IMR-90 (cell line): Measurements from ENCODE around the gene LRRC66. TPM values are rescaled to one million over a fixed set of nuclear protein-coding genes. Genes with fewer than 3 reads are reported as not detected.

Experiments used
- ATAC-seq: fragments of 200-7000 bp; cut with Tn5 transposase; 2 replicates; pipeline ENCODE4 v1.9.1; 2020; ENCODE audit warnings: low read depth, mild to moderate bottlenecking, moderate library complexity
- BruUV-seq: library from RNA; stranded (reverse); fragments of 400-500 nt; replicated peaks from 2 replicates; lab custom pipeline; 2021; lab: Mats Ljungman, UMichigan
- CTCF ChIA-PET: fragments of 300-600 bp; formaldehyde crosslinking; extraction: SDS; loops from one replicate; lab custom pipeline; 2021; ENCODE audit warnings: antibody characterized with exemption; lab: Yijun Ruan, JAX
- POLR2A ChIA-PET: fragments of 300-600 bp; sonication (Branson Sonifier 250); formaldehyde crosslinking; loops from one replicate; lab custom pipeline; 2022; ENCODE audit warnings: antibody characterized with exemption; ENCODE audit not compliant: unreplicated experiment; lab: Charles Lee
- DNase-seq: peaks from one replicate; pipeline ENCODE4 v3.0.0; 2013
- H2AFZ ChIP-seq: replicated peaks from 2 replicates; pipeline ENCODE3; 2013; ENCODE audit warnings: low read length, mild to moderate bottlenecking; ENCODE audit not compliant: poor library complexity
- H2AK5ac ChIP-seq: 2 replicates; pipeline ENCODE4 v1.6.1; 2013; ENCODE audit warnings: low read depth, low read length, inconsistent platforms
- H2AK9ac ChIP-seq: replicated peaks from 2 replicates; pipeline ENCODE3; 2013; ENCODE audit warnings: mild to moderate bottlenecking, low read depth, low read length, moderate library complexity; ENCODE audit not compliant: poor library complexity
- H2BK120ac ChIP-seq: 2 replicates; pipeline ENCODE4 v1.6.1; 2013; ENCODE audit warnings: low read depth, low read length, inconsistent platforms
- H2BK15ac ChIP-seq: 3 replicates; pipeline ENCODE4 v1.6.1; 2013; ENCODE audit warnings: low read depth, low read length, inconsistent platforms
- H2BK20ac ChIP-seq: 2 replicates; pipeline ENCODE4 v1.6.1; 2013; ENCODE audit warnings: low read depth, mild to moderate bottlenecking, inconsistent platforms, low read length, moderate library complexity
- H2BK5ac ChIP-seq: 2 replicates; pipeline ENCODE4 v1.6.1; 2013; ENCODE audit warnings: mild to moderate bottlenecking, low read depth, low read length, inconsistent platforms; ENCODE audit not compliant: poor library complexity, severe bottlenecking
- H3K14ac ChIP-seq: replicated peaks from 2 replicates; pipeline ENCODE4 v1.6.1; 2013; ENCODE audit warnings: low read depth, low read length, inconsistent platforms
- H3K18ac ChIP-seq: 2 replicates; pipeline ENCODE4 v1.6.1; 2013; ENCODE audit warnings: low read depth, low read length, control low read depth
- H3K23ac ChIP-seq: 2 replicates; pipeline ENCODE4 v1.6.1; 2013; ENCODE audit warnings: low read depth, low read length, inconsistent platforms
- H3K27ac ChIP-seq: 2 replicates; pipeline ENCODE4 v1.5.1; 2013; ENCODE audit warnings: mild to moderate bottlenecking, control low read depth, low read length; ENCODE audit not compliant: insufficient read depth
- H3K27me3 ChIP-seq: 2 replicates; pipeline ENCODE4 v1.6.1; 2013; ENCODE audit warnings: low read length; ENCODE audit not compliant: control insufficient read depth, insufficient read depth
- H3K36me3 ChIP-seq: 2 replicates; pipeline ENCODE4 v1.6.1; 2013; ENCODE audit warnings: low read length, mixed read lengths; ENCODE audit not compliant: control insufficient read depth, insufficient read depth
- H3K4ac ChIP-seq: 2 replicates; pipeline ENCODE4 v1.6.1; 2013; ENCODE audit warnings: low read depth, low read length, inconsistent platforms
- H3K4me1 ChIP-seq: 2 replicates; pipeline ENCODE4 v1.6.1; 2013; ENCODE audit warnings: low read length, mixed read lengths; ENCODE audit not compliant: control insufficient read depth, insufficient read depth
- H3K4me2 ChIP-seq: 2 replicates; pipeline ENCODE4 v1.6.1; 2013; ENCODE audit warnings: low read depth, mild to moderate bottlenecking, control low read depth, low read length, moderate library complexity
- H3K4me3 ChIP-seq: 2 replicates; pipeline ENCODE4 v1.5.1; 2013; ENCODE audit warnings: low read depth, mild to moderate bottlenecking, control low read depth, low read length, moderate library complexity; ENCODE audit not compliant: insufficient read depth
- H3K56ac ChIP-seq: 2 replicates; pipeline ENCODE4 v1.6.1; 2013; ENCODE audit warnings: low read length, inconsistent platforms; ENCODE audit not compliant: insufficient read depth; ENCODE audit errors: extremely low read depth
- H3K79me1 ChIP-seq, 2 experiments: 2 replicates each; pipeline ENCODE4 v1.6.1; 2013; ENCODE audit warnings: low read length in 2 of 2, inconsistent platforms in 1 of 2, low read depth in 1 of 2
- H3K9ac ChIP-seq: 2 replicates; pipeline ENCODE4 v1.6.1; 2013; ENCODE audit warnings: low read depth, low read length, control low read depth
- H3K9me1 ChIP-seq: 2 replicates; pipeline ENCODE4 v1.6.1; 2013; ENCODE audit warnings: low read length, inconsistent platforms; ENCODE audit not compliant: insufficient read depth
- H3K9me3 ChIP-seq: 2 replicates; pipeline ENCODE4 v1.6.1; 2013; ENCODE audit warnings: low read length; ENCODE audit not compliant: control insufficient read depth, insufficient read depth
- H4K20me1 ChIP-seq: 2 replicates; pipeline ENCODE4 v1.6.1; 2013; ENCODE audit warnings: low read length, inconsistent platforms; ENCODE audit not compliant: insufficient read depth
- H4K5ac ChIP-seq: 2 replicates; pipeline ENCODE4 v1.6.1; 2013; ENCODE audit warnings: mild to moderate bottlenecking, low read depth, low read length, control low read depth
- H4K8ac ChIP-seq, 2 experiments: 2 replicates each; pipeline ENCODE4 v1.6.1; 2013; ENCODE audit warnings: low read depth in 2 of 2, low read length in 2 of 2, control low read depth in 1 of 2, inconsistent platforms in 1 of 2
- H4K91ac ChIP-seq: 2 replicates; pipeline ENCODE4 v1.6.1; 2013; ENCODE audit warnings: low read depth, low read length, inconsistent platforms; ENCODE audit not compliant: insufficient read depth
- BHLHE40 ChIP-seq: fragments of 150-350 bp; IDR thresholded peaks from 2 replicates; pipeline ENCODE4 v1.6.1; 2016; ENCODE audit warnings: mild to moderate bottlenecking, low read depth, low read length
- CEBPB ChIP-seq: IDR thresholded peaks from 2 replicates; pipeline ENCODE4 v1.6.1; 2012; ENCODE audit warnings: low read depth, low read length, improper control_type of control experiment
- CHD1 ChIP-seq: IDR thresholded peaks from 2 replicates; pipeline ENCODE4 v1.6.1; 2012; ENCODE audit warnings: low read depth, low read length, improper control_type of control experiment
- CTCF ChIP-seq: conservative IDR thresholded peaks from 2 replicates; pipeline ENCODE4 v1.5.1; 2012; ENCODE audit warnings: mild to moderate bottlenecking, low read depth, low read length, improper control_type of control experiment
- FOS ChIP-seq: fragments of 150-350 bp; IDR thresholded peaks from 2 replicates; pipeline ENCODE4 v1.6.1; 2016; ENCODE audit warnings: low read depth, low read length
- MAFK ChIP-seq: IDR thresholded peaks from 2 replicates; pipeline ENCODE4 v1.6.1; 2012; ENCODE audit warnings: low read depth, low read length, improper control_type of control experiment
- MAZ ChIP-seq: IDR thresholded peaks from 2 replicates; pipeline ENCODE4 v1.6.1; 2012; ENCODE audit warnings: low read depth, mild to moderate bottlenecking, low read length, improper control_type of control experiment, moderate library complexity, borderline replicate concordance
- MXI1 ChIP-seq: IDR thresholded peaks from 2 replicates; pipeline ENCODE4 v1.6.1; 2012; ENCODE audit warnings: low read depth, mild to moderate bottlenecking, low read length, moderate library complexity, borderline replicate concordance
- NFE2L2 ChIP-seq: fragments of 150-350 bp; IDR thresholded peaks from 2 replicates; pipeline ENCODE4 v1.6.1; 2016; ENCODE audit warnings: low read depth, mild to moderate bottlenecking, low read length
- POLR2A ChIP-seq: IDR thresholded peaks from 2 replicates; pipeline ENCODE4 v1.6.1; 2012; ENCODE audit warnings: mild to moderate bottlenecking, low read depth, low read length
- RAD21 ChIP-seq: IDR thresholded peaks from 2 replicates; pipeline ENCODE4 v1.6.1; 2012; ENCODE audit warnings: low read length, improper control_type of control experiment
- RCOR1 ChIP-seq: IDR thresholded peaks from 2 replicates; pipeline ENCODE4 v1.6.1; 2012; ENCODE audit warnings: mild to moderate bottlenecking, low read length, improper control_type of control experiment; ENCODE audit not compliant: insufficient replicate concordance
- RFX5 ChIP-seq: IDR thresholded peaks from 2 replicates; pipeline ENCODE4 v1.8.0; 2012; ENCODE audit warnings: low read depth, mild to moderate bottlenecking, low read length, moderate library complexity
- SMC3 ChIP-seq: fragments of 150-350 bp; IDR thresholded peaks from 2 replicates; pipeline ENCODE4 v1.6.1; 2016; ENCODE audit warnings: low read depth, mild to moderate bottlenecking, antibody characterized with exemption, low read length, moderate library complexity
- USF2 ChIP-seq: fragments of 150-350 bp; IDR thresholded peaks from 2 replicates; pipeline ENCODE4 v1.6.1; 2017; ENCODE audit warnings: mild to moderate bottlenecking, antibody characterized with exemption, low read length, low read depth
- dilution Hi-C: fragments of 300-500 bp; cut with HindIII; formaldehyde crosslinking; loops from one replicate; pipeline ENCODE4 v1.14.3; 2018; ENCODE audit warnings: low sequenced_read_pairs; ENCODE audit not compliant: unreplicated experiment
- in situ Hi-C: fragments of 300-500 bp; cut with MboI; formaldehyde crosslinking; loops from 3 replicates; pipeline ENCODE4 v1.14.3; 2019; ENCODE audit warnings: low sequenced_read_pairs, inconsistent platforms, mixed read lengths
- intact Hi-C: fragments of 100-400 bp; cut with micrococcal nuclease; formaldehyde crosslinking; loops from 2 replicates; pipeline ENCODE4 v1.10.0; 2022
- polyA plus RNA-seq, 3 experiments: library from polyadenylated mRNA; depleted of rRNA; stranded (reverse); fragments of >200 nt; gene quantifications; 2 replicates each; pipeline ENCODE4 v1.2.3, GENCODE V29; 2012; ENCODE audit warnings: low replicate concordance in 1 of 3
- total RNA-seq: library from RNA; depleted of rRNA; stranded (reverse); fragments of >200 nt; gene quantifications from 2 replicates; pipeline ENCODE4 v1.2.3, GENCODE V29; 2012
- TF ChIP-seq, protein P1 (sequence below): fragments of 150-350 bp; IDR thresholded peaks from 2 replicates; pipeline ENCODE4 v1.6.1; 2016; ENCODE audit warnings: low read depth, mild to moderate bottlenecking, low read length, moderate library complexity, borderline replicate concordance

The LRRC66 gene
- total and polyA plus RNA-seq, 2 of the 4 experiments (the other 2 are of a cell fraction): 0.09 to 0.18 TPM

DNA sequence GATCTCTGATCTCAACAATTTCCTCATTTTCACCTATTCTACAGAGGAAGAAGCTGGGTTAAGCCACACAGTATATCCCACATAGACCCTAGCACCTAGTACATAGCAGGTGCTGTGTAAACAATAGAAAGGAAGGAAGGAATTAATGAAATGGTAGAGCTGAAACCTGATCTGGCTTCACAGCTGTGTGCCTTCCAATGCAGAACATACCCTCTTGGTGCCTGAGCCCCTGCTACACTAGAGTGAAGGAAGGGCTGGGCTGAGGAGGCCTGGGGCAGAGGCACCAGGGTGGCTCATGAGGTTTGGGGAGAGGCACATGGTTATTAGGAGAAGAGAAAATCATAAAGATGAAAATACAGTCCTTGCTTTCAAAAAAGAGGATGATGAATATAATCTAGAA, 21.3 kb downstream of the LRRC66 start:
- no peak overlapping the region for H4K91ac ChIP-seq
- TF ChIP-seq RAD21 (no peak), MXI1 (no peak), MAFK (no peak), RCOR1 (no peak), RFX5 (no peak), CHD1 (no peak), POLR2A (no peak), CTCF (no peak), SMC3 (no peak), USF2 (no peak), NFE2L2 (no peak), MAZ (no peak), CEBPB (no peak), FOS (no peak), BHLHE40 (no peak)
- TF ChIP-seq, protein P1, sequence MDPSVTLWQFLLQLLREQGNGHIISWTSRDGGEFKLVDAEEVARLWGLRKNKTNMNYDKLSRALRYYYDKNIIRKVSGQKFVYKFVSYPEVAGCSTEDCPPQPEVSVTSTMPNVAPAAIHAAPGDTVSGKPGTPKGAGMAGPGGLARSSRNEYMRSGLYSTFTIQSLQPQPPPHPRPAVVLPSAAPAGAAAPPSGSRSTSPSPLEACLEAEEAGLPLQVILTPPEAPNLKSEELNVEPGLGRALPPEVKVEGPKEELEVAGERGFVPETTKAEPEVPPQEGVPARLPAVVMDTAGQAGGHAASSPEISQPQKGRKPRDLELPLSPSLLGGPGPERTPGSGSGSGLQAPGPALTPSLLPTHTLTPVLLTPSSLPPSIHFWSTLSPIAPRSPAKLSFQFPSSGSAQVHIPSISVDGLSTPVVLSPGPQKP: no peak
- no peak overlapping the region for H3K4me2 ChIP-seq
- no peak overlapping the region for H4K5ac ChIP-seq
- no peaks in the 10 kb centered on the region for H3K9me1 ChIP-seq
- no peak overlapping the region for H3K23ac ChIP-seq
- dilution Hi-C loops (no loop called here), in situ Hi-C loops (no loop called here), intact Hi-C loops (loop anchor here (10.0 kb wide), 1 partner anchor 56 kb away; the partner anchor contains the start of gene SPATA18)
- no peak overlapping the region for H4K8ac ChIP-seq
- no peak overlapping the region for H3K4me3 ChIP-seq
- H3K9me3 ChIP-seq: no peaks in the 10 kb centered on the region
- H3K4ac ChIP-seq: no peak overlapping the region
- no peak overlapping the region for H3K18ac ChIP-seq
- H2AK9ac ChIP-seq: no peak overlapping the region
- no peak overlapping the region for H2BK20ac ChIP-seq
- DNase-seq (no peak), ATAC-seq (no peak)
- CTCF ChIA-PET: interaction anchor here (0.5 kb wide), 1 partner anchor 19 kb away, joined by 3 read pairs; no protein-coding TSS in a partner anchor
- no peaks in the 10 kb centered on the region for H3K36me3 ChIP-seq
- H2BK120ac ChIP-seq: no peak overlapping the region
- H3K27me3 ChIP-seq: peaks cover 2% of the 10 kb centered on the region; the same call in 1 of the 2 replicates
- no peaks in the 10 kb centered on the region for H3K79me1 ChIP-seq
- POLR2A ChIA-PET: no interaction called here
- H3K14ac ChIP-seq: no peak overlapping the region
- no peak overlapping the region for H2BK5ac ChIP-seq
- no TSS peak for BruUV-seq
- no peak overlapping the region for H2AFZ ChIP-seq
- no peak overlapping the region for H3K56ac ChIP-seq
- no peaks in the 10 kb centered on the region; the same call in 1 of the 2 replicates for H4K20me1 ChIP-seq
- no peak overlapping the region for H3K9ac ChIP-seq
- no peak overlapping the region for H3K27ac ChIP-seq
- H3K4me1 ChIP-seq: peaks cover 2% of the 10 kb centered on the region
- no peak overlapping the region for H2AK5ac ChIP-seq
- no peak overlapping the region for H2BK15ac ChIP-seq
